Activated CD4-positive, alpha-beta T cell treated with anti-CD3 and anti-CD28 coated beads for 48 hours (primary cell): ENCODE results near the gene OSBPL6.

Source experiments
- DNase-seq: peaks from one replicate; pipeline ENCODE4 v3.0.0-alpha.2; 2020

The OSBPL6 gene

GRCh38 chr2:178199334-178199733 is 5.0 kb downstream of the OSBPL6 start:
- no peak for DNase-seq

- no peak for DNase-seq
Measured at GRCh38 chr2:178200331-178200730, 6.0 kb downstream of the OSBPL6 start.

GRCh38 chr2:178202927-178203326 is 8.6 kb downstream of the OSBPL6 start:
- no peak for DNase-seq

GRCh38 chr2:178204977-178205376 is 10.7 kb downstream of the OSBPL6 start:
- no peak for DNase-seq

DNA sequence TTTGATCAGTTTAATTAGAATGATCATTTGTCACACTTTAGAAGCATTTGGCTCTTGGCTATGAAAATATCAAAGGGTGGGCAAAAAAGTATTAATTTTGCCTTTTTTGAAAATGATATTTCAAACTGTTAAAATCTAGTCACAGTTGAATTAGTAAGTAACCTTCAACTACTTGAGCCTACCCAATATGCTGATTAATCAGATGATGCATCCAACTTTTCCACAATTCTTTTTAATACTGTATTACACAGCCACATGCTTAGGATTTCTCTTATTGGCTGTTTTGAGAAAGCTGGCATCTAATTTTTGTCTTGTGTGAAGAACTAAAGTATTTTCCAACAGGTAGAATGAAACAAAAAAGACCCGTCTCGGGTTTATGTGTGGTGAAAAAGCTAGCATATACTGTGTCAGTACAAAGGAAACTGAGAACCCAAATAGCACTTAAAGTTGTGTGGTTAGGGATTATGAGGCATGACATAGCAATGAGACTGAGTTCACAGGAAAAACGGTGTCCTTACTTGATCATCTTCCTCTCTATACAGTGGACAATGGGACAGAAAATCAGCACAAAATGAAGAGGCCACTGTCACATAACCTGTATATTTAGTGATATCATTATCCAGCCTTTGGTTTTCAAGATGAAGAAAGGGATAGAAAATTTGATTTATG is 11.7 kb downstream of the OSBPL6 start:
- DNase-seq = no peak

DNA sequence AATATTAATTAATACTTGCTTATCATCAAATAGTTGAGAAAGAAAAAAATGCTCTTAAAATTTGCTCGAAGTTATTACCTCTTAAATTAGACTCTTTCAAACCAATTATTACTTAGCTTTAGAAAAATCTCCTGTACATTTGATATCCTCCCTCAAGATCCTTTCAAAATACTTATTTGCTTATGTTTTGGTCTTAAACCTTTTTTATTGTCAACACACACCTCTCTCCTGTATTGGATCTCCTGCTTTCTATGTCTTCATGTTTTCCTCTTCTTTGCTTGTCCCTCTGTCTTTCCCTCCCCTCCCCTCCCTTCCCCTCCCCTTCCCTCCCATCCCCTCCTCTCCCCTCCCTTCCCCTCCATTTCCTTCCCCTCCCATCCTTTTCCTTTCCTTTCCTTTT is 14.0 kb downstream of the OSBPL6 start:
- no peak for DNase-seq

- DNase-seq = no peak
Measured at GRCh38 chr2:178208817-178209216, 14.5 kb downstream of the OSBPL6 start.

DNA sequence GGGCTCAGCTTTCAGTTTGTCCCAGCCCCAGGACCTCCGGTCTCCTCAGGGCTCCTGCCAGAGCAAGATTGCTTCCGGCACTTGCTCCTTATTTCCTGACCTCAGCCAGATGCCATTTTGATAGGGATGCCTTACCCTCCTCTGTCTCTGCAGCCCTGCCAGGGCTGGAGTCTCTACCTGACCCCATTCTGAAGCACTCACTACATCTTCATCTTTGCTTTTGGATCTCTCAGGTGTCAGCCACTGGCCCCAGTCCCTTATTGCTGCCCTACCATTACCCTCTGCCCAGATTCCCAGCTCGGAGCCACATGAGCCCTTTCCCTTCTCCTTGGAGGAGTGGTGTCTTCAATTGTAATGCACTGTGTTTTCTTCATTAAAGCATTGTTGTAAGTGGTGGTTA is 17.1 kb downstream of the OSBPL6 start:
- no peak for DNase-seq

- DNase-seq = no peak
Measured at GRCh38 chr2:178211943-178212342, 17.6 kb downstream of the OSBPL6 start.

- no peak for DNase-seq
Measured at GRCh38 chr2:178213991-178214390, 19.7 kb downstream of the OSBPL6 start.

- DNase-seq = no peak
Measured at GRCh38 chr2:178219247-178219646, 24.9 kb downstream of the OSBPL6 start.

- DNase-seq = no peak
Measured at GRCh38 chr2:178220814-178221213, 26.5 kb downstream of the OSBPL6 start.

DNA sequence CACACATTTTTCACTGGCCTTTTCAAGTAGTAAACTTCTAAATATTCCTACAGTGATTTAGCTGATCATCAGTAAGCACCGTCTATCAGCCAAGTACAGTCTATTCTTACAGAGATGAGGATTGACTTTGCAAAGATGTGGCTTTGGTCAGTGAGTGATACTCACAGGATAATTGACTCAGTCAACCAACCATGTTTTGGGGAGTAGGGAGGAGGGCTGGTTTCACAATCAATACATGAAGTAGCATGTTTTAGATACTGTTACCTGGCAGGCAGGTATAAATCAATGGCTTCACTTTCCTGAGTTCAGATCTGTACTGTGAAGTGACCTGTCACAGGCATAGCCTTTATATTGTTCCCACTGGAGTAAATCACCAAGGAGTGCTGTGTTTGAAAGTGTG is 27.2 kb downstream of the OSBPL6 start:
- no peak for DNase-seq

DNA sequence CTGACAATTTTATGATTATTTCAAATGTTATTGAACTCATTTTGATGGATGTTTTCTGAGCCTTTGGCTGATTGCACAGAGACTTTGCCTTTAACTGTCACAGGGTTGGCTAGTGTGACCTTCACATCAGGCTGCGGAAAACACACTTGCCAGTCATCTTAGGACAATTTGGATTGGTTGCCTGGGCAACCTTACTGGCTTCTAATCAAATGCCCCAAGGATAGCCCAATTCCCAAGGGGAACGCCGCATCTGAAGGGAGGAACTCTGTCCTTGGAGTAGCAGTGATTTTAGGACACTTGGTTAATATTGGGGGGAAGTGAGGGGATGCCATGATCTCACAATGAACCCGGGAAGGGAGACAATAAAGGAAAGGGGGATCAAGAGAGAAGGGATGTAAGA is 29.5 kb downstream of the OSBPL6 start:
- no peak for DNase-seq

DNA sequence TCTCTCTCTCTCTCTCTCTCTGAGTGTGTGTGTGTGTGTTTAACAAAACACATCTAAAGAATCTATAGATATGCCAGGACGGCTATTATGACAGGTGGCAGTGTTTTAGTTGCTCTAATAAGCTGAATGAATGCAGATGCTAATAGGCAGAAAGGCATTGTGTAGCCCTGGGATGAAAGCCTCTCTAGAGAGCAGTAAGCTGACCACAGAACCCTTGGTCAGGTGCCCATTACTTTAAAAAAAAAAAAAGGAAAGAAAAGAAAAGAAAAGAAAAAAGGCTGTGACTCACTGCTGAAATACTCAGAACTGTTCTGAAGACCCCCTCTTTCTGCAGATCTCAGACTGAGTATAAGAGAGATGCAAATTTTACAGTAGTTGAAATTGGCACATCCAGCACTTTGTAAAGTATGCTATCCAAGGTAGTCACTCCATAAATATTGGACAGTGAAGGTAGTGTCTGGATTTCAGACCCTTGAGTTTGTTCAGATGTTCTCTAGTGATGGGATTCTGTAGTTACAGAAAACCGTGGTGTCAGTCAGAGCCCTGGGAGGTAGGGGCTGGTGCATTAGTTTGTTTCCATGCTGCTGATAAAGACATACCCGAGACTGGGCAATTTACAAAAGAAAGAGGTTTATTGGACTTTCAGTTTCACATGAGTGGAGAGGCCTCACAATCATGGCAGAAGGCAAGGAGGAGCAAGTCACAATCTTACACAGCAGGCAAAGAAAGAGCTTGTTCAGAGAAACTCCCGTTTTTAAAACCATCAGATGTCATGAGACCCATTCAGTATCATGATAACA is 30.9 kb downstream of the OSBPL6 start:
- no peak for DNase-seq

DNA sequence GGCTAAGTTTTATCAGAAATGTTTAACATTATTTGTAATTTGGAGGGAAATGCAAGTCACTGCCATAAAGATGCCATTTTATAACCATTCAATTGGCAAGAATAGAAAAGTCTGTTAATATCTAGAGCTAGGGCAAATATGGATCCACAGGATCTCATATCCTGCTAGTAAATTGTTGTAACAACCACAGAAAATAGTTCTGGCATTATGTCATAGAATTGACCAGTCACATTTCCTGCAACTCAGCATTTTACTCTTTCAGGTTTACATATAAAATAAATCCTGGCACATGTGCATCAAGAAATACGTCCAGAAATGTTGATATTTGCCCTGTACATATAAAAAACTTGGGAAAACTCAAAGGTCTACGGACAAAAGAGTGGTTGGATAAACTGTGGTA is 32.9 kb downstream of the OSBPL6 start:
- DNase-seq = no peak

DNA sequence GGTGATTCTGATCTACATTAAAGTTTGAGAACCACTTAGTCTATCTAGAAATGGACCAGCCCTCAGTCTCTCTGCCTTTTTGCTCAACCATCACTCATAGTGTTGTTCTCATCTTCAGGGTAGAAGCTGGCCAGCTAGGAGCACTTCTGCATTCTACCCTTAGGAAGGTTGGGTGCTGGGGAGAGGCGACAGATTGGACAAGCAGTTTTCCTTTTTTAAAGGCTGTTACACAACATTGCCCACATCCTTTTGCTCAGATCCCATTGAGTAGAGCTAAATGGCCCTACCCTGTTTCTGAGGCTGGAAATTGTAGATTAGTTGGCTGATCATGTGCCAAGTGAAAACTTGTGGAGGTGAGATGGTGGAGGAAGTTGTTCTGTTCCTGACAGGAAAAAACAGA is 35.6 kb downstream of the OSBPL6 start:
- no peak for DNase-seq

- DNase-seq = no peak
Measured at GRCh38 chr2:178230396-178230795, 36.1 kb downstream of the OSBPL6 start.

- no peak for DNase-seq
Measured at GRCh38 chr2:178233428-178233827, 39.1 kb downstream of the OSBPL6 start.

DNA sequence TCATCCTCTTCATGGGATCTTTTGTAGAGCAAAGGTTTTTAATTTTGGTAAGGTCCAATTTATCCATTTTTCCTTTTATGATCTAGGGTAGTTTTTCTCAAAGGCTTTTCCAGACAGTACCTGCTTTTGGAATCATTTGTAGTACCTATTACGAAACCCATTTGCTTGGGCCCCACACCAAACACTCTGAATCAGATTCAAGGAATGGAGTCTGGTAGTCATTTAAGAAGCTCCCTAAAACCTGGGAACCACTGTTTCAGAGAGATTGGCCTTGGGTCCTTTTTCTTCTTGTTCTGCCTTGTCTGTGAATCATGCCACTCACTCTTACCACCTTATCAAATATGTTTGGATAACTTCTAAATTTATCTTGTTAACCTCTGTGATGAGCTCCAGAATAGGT is 40.3 kb downstream of the OSBPL6 start:
- DNase-seq = no peak

DNA sequence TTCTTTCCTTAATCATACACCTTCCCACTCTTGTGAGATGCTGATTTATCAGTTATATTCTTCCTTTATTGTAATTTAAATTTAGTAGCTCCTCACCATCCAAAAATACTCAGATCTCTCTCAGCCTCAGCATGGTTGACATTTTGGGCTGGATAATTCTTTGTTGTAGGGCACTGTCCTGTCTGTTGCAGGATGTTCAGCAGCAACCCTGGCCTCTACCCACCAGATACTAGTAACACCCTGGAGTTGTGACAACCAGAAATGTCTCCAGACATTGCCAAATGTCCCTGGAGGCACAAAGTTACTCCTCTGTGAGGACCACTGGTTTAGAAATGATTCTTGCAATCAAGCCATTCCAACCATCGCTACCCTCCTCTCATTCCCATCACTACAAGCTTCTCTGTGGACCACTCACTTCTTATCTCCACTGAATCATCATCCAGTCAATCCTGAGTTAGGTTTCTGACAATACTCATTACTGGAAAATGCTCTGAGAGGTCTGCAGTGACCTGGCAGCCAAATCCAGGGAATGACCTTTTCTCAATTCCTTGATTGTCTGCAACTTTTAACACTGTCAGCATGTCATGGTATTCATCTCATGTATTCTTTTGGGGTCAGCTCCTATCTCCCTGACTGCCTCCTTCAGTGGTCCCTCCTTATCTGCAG is 43.3 kb downstream of the OSBPL6 start:
- no peak for DNase-seq

DNA sequence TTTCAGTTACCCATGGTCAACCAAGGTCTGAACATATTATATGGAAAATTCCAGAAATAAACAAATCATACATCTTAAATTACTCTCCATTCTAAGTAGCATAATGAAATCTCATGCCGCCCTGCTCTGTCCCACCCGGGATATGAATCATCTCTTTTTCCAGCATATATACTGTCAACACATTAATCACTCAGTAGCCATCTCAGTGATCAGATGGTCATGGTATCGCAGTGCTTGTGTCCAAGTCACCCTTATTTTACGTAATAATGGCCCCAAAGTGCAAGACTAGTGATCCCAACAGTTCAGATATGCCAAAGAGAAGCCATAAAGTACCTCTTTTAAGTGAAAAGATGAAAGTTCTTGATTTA is 43.8 kb downstream of the OSBPL6 start:
- DNase-seq = no peak

DNA sequence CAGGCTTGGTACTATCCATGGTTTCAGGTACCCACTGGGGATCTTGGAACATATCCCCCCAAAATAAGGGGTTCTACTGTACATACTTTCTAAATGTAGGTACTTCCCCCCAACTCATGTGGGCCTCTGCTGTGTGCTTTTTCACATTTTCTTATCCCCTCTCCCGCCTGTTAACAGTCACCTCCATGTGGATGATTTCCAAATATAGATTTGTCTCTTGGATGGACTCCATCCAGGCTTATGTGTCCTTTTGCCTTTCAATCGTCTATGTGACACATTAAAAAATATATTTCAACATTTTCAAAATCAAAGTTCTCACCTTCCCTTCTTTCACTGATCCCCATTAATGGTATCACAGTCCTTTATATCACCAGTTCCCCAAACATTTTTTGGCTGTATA is 44.4 kb downstream of the OSBPL6 start:
- no peak for DNase-seq

- DNase-seq = no peak
Measured at GRCh38 chr2:178241844-178242551, 47.7 kb downstream of the OSBPL6 start.
